Ovary (tissue), 3 donors: ENCODE results near the gene FGGY.

Experiments used
- CTCF ChIP-seq, 3 donors: fragments of 450-650 bp in 2 of 3; fragments of 200-600 bp in 1 of 3; IDR thresholded peaks; one replicate each; pipeline versions ENCODE4 v1.5.1 to v1.8.0; 2016 to 2022; ENCODE audit warnings: antibody characterized with exemption in 3 of 3, mild to moderate bottlenecking in 1 of 3
- POLR2A ChIP-seq: fragments of 450-650 bp; IDR thresholded peaks from one replicate; pipeline ENCODE4 v1.6.1; 2017; ENCODE audit warnings: antibody characterized with exemption, mild to moderate bottlenecking, moderate library complexity
- donor health status: DM: no; HTN: no; CAD: no.

DNA sequence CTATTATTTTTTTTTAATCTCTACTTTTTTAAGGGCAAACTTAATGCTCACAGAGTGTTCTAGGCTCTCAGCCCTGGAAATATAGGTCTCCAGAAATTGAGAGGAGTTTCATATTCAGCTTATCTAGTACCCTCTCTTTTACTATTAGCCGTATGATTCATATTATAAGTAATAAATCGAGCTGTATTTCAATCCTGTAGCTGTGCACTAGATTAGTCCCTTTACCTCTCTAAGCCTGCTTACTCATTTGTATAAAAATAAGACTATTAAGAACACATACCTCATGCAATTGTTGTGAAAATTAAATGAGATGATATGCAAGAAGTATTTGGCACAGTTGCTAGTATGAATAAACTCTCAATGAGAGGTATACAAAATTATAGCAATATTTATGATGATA is 389.7 kb downstream of the FGGY start:
- TF ChIP-seq CTCF (IDR thresholded peaks at IDR 0.05): no peak
- no peak for TF ChIP-seq POLR2A
